D721Med (cell line): Measurements from ENCODE around the gene SLC7A6.

ENCODE experiments used
- DNase-seq: peaks from one replicate; pipeline ENCODE4 v3.0.0; 2011; ENCODE audit warnings: low spot score; ENCODE audit not compliant: insufficient read length
- FAIRE-seq: peaks from 2 replicates; lab custom pipeline; 2011; peaks lifted over from hg19 to GRCh38; lab: Jason Lieb, UNC
- CTCF ChIP-seq: IDR thresholded peaks from 2 replicates; pipeline ENCODE4 v1.5.1; 2012; ENCODE audit warnings: mild to moderate bottlenecking, control low read depth; ENCODE audit not compliant: insufficient read depth; ENCODE audit errors: missing control alignments

The SLC7A6 gene

GRCh38 chr16:68289202-68289601 is 24.9 kb downstream of the SLC7A6 start:
- no peak for TF ChIP-seq CTCF
- FAIRE-seq (no peak), DNase-seq (no peak)

GRCh38 chr16:68289621-68290329 is 25.4 kb downstream of the SLC7A6 start:
- FAIRE-seq (no peak), DNase-seq (no peak)
- TF ChIP-seq CTCF = no peak

GRCh38 chr16:68290450-68290849 is 26.1 kb downstream of the SLC7A6 start:
- no peak for FAIRE-seq
- no peak for DNase-seq
- no peak for TF ChIP-seq CTCF

- no peak for TF ChIP-seq CTCF
- DNase-seq (no peak), FAIRE-seq (no peak)
These were observed 26.9 kb downstream of the SLC7A6 start for GRCh38 chr16:68291227-68291626.

GRCh38 chr16:68292425-68292824 is 28.1 kb downstream of the SLC7A6 start:
- DNase-seq (no peak), FAIRE-seq (no peak)
- TF ChIP-seq CTCF = no peak

GRCh38 chr16:68296291-68296690 is 32.0 kb downstream of the SLC7A6 start:
- FAIRE-seq (no peak), DNase-seq (no peak)
- no peak for TF ChIP-seq CTCF

- no peak for FAIRE-seq
- TF ChIP-seq CTCF = no peak
- no peak for DNase-seq
These were observed 32.4 kb downstream of the SLC7A6 start for GRCh38 chr16:68296693-68297092.
